GM12801 (cell line): Measurements from ENCODE around the gene CNTNAP2.

ENCODE experiments used
- CTCF ChIP-seq: IDR thresholded peaks from one replicate; pipeline ENCODE4 v1.5.1; 2011; ENCODE audit warnings: control low read depth; ENCODE audit not compliant: insufficient read length; ENCODE audit errors: extremely low read depth

The CNTNAP2 gene

GRCh38 chr7:147674705-147675104 is 1558.1 kb downstream of the CNTNAP2 start:
- TF ChIP-seq CTCF: no peak

GRCh38 chr7:147678943-147679342 is 1562.3 kb downstream of the CNTNAP2 start:
- no peak for TF ChIP-seq CTCF

GRCh38 chr7:147681530-147681929 is 1564.9 kb downstream of the CNTNAP2 start:
- TF ChIP-seq CTCF: no peak

- TF ChIP-seq CTCF: no peak
Observed at GRCh38 chr7:147700702-147701101, 1584.1 kb downstream of the CNTNAP2 start.

GRCh38 chr7:147707926-147708325 is 1591.3 kb downstream of the CNTNAP2 start:
- TF ChIP-seq CTCF: no peak

- no peak for TF ChIP-seq CTCF
Observed at GRCh38 chr7:147708871-147709270, 1592.3 kb downstream of the CNTNAP2 start.

GRCh38 chr7:147711447-147711846 is 1594.8 kb downstream of the CNTNAP2 start:
- TF ChIP-seq CTCF: no peak
